ENCODE data around the gene IFTAP.

DNA sequence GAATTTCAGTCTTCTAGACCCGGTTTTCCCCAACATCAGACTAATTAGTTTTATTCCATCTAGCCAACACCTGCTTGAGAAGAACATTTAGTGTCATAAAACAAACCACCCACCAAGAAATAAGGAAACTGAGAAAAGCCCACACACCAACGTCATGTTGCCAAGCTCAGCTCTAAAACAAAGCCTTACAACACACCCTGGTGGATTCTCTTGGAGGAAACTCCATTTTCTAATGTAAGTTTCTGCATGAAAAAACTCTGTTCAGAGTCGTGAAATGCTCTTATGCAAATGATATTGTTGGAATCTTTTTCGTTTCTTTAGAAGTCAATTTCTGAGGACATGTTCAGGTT is 108.7 kb downstream of the IFTAP start:
- TF ChIP-seq POLR2A (IDR thresholded peaks at IDR 0.05; ENCODE audit: low read depth, low read length) (no peak), POLR2AphosphoS5 (IDR thresholded peaks at IDR 0.05; ENCODE audit: low read depth, low read length) (no peak), TAF1 (IDR thresholded peaks at IDR 0.05; ENCODE audit: low read depth, low read length) (no peak)

Data from GM12891 (cell line).